AML-193 (cell line): Measurements from ENCODE around the gene LILRB5.
"Not testable (repeated sequence)": the region's sequence is repeated elsewhere in the genome, so short reads cannot be mapped to it uniquely, and the experiment has no call there.

Experiments used
- DNase-seq, 2 experiments: peaks; one replicate each; lab custom pipeline; 2025; lab: John Stamatoyannopoulos, UW

LILRB5 gene

DNA sequence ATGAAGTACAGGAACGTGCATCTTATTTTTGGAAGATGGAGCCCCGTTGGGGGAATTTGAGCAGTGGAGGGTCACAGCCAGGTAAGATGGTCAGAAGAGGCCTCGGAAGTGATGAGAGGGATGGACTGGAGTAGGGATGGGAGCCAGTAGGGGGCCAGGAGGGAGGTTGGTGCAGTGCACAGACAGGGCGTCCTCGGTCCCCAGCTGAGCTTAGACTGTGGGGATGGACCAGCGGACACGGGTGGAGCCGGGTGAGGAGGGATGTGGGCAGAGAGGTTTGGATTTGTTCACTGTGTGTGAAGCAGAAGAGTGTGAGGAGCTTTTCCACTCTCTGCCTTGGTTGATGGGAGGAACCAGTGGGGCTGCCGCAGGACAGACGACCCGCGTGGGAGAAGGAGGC lies 45.8 kb downstream of the LILRB5 start:
- DNase-seq = no peak

DNA sequence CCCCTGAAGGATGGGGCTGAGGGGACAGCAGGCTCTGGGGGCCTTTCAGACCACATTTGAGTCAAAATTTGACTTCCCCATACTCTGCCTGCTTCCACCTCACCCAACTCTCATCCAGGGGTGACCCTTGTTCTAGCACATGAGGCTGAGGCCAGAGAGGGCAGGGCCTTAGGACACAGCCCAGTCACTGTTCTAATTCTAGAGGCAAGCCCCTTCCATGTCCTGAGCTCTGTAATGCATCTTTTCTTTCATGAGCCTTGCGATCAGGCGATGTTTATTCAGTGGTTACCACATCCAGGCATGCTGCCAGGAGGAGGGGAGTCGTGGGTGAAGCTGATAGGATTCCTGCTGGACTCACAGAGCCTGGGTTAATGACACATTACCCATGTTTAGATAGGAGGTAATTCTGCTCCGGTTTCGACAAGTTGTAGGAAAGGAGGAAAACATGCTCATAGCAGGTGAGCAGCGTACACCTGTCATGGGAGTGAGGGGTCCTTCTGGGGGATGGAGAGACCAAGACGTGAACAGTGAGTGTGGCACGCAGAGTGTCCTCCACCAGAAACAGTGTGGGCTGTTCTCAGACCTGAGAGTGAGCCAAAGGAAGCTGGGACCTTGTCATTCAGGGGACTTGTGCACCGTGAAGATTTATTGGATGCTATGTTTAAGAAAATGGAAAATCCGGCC lies 47.1 kb downstream of the LILRB5 start:
- peak; percentile 64 to 67 for DNase-seq

DNA sequence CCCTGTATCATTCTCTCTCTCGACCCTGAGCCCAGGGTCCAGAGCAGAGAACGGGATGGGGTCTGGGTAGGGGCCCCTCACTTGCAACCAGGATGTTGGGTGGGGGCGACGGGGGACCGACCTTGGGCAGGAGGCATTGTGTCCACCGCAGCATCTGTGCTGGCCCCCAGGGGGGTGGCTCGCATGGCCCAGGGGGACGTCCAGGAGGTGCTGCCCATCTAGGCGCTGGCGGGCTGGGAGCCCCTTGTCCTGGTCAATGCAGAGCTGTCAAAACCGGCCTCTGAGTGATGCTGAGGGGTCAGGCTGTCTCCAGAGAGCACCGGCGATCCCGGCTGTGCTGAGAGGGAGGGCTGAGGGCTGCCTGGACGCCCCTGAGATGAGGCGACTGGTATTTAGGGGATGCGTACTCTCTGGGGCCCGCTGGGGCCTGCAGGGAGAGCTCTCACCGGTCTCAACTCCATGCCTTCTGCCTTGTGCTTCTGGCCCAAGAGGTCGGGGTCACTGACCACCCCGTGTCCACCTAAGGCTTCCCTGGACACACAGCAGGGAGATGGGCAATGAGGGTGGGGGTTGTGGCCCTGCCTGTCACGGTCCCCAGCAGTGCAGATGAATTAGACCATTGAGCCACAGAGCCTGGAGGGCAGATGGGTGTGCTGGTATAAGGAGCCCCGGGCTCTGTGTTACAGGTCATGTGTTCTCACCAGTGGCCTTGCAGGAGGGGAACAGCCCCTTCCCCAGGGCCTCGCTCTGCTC lies 47.8 kb downstream of the LILRB5 start:
- no peak for DNase-seq

DNA sequence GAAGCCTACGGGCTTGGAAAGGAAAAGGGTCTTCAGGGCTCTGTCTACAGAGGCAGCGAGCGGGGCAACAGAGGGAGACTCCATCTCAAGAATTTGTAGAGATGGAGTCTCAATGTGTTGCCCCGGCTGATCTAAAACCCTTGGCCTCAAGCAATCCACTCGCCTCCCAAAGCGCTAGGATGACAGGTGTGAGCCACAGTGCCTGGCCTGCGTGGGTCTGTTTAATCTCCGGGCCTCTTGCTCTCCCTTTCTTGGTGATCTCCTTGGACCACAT lies 48.4 kb downstream of the LILRB5 start:
- no peak for DNase-seq

DNA sequence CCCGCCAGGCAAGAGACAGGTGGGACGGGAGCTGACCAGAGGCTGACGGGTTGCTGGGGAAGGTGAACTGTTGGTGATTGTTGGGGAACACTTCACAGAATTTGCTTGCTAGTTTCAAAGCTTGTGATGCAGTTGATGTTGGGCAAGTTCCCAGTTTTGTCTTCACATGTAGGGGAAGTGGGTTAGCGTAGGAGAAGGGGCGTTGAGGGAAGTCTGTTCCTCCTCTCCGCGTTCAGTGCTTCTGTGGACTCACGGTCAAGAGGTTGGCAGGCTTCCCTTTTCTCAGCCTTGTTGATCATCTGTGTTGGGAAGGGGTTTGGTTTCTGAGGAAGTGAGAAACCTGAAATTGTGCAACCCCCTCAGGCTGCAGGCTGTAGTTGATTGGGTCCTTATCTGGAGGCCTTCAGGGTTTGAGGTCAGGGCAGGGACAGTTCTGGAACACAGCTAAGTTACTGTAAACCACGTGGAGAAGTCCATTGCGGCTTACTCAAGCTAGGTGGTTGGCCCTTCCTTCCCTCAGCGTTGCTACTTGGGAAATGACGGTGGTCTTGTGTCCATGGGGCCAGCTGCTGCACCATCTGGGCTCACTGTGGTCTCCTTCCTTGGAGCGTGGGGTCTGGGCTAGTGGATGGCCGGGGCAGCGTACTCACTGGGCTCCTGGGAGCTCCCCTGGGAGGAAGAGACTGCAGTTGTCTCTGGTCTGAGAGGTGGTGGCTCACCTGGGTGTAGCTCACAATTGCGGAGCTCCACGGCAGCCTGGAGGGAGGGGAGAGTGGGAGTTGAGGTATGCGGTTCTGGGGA lies 48.9 kb downstream of the LILRB5 start:
- peak; percentile 100 for DNase-seq

DNA sequence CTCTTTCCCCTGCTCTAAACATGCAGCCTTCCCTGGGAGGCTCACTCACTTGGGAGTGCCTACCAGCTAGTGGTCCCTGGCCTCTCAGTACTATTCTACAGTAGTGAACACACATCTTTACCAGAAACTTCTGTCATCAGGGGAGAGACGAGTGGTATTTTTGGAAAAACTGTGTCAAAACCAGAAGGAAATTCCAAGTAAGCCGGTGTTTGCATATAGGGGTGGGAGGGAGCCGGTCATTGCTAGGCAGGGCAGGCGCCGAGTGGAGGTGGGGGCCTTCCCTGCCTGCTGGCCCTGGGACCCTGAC lies 49.4 kb downstream of the LILRB5 start:
- DNase-seq = no peak

DNA sequence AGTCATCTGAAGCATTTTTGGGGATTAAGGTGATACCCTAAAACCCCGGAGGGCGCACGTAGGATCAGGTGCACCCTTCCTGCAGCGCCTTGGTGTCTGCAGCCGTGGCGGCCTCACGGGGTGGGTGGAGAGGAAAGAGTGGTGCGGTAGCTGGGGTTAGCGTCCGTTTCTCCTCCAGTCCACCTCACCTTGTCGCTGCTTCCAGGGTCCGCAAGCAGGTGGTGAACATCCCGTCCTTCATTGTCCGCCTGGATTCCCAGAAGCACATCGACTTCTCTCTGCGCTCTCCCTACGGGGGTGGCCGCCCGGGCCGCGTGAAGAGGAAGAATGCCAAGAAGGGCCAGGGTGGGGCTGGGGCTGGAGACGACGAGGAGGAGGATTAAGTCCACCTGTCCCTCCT lies 49.9 kb downstream of the LILRB5 start:
- not testable (repeated sequence) for DNase-seq

DNA sequence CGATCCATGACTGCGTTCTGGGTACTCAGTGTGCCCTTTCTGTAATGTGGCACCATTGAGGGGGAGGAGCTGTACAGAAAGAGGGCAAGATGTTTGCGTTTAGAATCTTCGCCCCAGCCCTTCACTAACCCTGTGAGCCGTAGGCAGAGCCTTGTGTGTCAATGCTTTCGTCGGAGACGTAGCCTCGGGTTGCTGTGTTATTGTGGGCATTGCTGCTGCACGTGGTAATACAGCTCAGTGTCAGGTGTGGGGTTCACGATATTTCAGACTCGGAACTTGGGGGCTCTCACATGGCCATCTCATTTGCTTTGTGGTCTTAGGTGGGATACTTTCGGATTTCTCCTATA lies 50.3 kb downstream of the LILRB5 start:
- no peak for DNase-seq

DNA sequence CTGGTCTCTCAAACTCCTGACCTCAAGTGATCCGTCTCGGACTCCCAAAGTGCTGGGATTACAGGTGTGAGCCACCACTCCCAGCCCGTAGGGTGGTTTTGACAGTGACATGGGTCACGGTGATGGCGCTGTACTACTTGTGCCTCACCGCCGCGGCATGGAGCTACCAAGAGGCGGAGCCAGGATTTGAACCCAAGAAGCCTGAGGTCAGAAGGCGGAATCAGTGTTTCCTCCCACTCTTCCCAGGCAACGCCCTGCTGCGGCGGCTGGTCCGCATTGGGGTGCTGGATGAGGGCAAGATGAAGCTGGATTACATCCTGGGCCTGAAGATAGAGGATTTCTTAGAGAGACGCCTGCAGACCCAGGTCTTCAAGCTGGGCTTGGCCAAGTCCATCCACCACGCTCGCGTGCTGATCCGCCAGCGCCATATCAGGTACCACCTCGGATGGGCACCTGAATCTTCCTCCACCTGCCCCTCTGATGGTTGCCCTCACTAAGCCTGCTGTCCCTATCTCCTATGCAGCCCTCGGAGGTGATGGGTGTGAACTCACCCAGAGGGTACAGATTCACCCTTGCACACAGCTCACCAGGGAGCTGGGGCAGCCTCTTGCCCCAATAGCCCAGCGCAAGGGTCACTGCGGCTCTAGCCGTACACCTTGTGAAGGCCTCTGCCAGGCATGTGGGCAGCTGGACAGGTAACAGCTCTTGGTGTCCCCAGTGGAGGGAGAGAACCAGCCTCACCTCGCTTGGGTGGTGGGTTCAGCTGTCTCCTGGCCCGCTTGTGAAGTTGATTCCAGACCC lies 50.8 kb downstream of the LILRB5 start:
- DNase-seq = no peak

DNA sequence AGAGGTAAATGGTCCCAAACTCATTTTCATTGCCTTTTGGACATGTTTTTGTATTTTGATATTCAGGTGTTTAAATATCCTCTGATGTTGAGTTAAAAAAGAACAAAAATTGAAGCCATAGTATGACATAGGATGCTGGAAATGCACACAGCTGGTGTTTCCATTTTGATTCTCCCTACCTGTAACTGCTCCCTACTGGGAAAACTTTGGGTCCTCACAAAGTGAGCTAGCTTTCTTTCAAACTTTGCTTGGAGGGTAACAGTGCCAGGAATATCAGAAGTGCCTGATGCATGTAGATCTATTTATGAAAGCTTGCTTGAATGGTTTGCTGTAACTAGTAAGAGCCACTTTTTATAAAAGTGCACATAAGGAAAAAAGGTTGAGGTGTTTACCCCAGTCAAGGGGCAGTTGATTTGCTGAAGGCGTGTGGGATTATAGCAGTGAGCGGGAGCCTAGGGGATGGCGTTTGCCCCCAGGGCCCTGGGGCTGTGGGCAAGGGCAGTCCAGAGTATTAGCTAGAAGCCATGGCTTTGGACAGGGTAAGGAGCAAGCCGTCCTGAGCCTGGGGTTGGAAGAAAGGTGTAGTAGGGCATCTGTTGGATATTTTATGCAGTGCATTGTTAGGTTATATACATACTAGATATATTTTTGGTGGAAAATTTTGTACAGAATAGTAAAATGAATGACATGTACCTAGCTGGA lies 52.2 kb downstream of the LILRB5 start:
- DNase-seq = no peak

DNA sequence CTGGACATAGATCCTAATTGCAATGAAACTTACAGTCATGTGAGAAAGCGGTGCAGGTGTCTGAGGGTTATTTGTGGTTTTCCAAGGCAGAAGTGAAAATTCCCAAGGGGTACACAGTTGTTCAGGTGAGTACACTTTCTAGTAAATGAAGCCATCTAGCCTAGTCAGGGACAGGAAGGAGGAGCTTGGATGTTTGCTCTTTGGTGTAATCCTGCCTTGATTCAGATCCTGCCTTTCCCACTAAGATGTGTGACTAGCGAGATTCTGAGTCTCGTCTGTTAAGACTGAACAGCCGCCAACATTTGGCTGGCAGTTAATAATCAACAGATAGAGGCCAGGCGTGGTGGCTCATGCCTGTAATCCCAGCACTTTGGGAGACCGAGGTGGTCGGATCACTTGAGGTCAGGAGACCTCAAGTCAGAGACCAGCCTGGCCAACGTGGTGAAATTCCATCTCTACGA lies 53.9 kb downstream of the LILRB5 start:
- no peak for DNase-seq

DNA sequence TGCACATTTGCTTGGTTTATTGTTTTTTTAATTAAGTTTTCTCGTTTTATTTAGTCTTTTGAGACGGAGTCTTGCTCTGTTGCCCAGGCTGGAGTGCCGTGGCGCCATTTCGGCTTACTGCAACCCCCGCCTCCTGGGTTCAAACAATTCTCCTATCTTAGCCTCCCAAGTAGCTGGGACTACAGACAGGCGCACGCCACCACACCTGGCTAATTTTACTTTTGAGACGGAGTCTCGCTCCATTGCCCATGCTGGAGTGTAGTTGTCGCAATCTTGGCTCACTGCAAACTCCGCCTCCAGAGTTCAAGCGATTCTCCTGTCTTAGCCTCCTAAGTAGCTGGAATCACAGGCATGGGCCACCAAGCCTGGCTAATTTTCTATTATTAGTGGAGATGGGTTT lies 55.1 kb downstream of the LILRB5 start:
- DNase-seq = no peak

DNA sequence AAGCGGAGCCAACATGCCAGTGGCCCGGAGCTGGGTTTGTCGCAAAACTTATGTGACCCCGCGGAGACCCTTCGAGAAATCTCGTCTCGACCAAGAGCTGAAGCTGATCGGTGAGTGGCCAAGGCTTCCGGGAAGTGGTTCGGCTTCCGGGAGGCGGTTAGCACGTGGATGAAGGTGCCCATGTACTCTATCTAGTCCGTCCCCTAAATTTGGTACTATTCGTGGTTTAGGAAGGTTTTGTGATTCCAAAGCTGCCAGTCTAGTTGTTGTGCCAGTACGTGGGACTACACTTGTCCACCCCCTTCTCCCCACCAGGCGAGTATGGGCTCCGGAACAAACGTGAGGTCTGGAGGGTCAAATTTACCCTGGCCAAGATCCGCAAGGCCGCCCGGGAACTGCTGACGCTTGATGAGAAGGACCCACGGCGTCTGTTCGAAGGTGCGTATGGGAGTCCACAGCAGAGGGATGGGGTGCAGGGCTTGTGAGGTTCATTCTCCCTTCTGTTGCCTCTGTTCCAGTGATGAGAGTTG lies 55.8 kb downstream of the LILRB5 start:
- DNase-seq = no peak
